Endothelial cell of umbilical vein (primary cell): ENCODE measurements around the gene VWA7. TPM values are rescaled to one million over a fixed set of nuclear protein-coding genes. Genes with fewer than 3 reads are reported as not detected.

Source experiments
- BruUV-seq: library from RNA; stranded (reverse); fragments of 400-500 nt; replicated peaks from 2 replicates; lab custom pipeline; 2021; lab: Mats Ljungman, UMichigan
- CTCF ChIA-PET: fragments of 300-600, 350-600 bp; sonication (Branson Sonifier 250); formaldehyde crosslinking; loops from one replicate; lab custom pipeline; 2021; ENCODE audit warnings: antibody characterized with exemption, inconsistent platforms; lab: Charles Lee
- POLR2A ChIA-PET: fragments of 300-600, 350-600 bp; sonication (Branson Sonifier 250); formaldehyde crosslinking; loops from one replicate; lab custom pipeline; 2021; ENCODE audit warnings: antibody characterized with exemption, inconsistent platforms; lab: Charles Lee
- DNase-seq: peaks from one replicate; pipeline ENCODE4 v3.0.0-alpha.2; 2011; ENCODE audit warnings: low read depth, low spot score
- FAIRE-seq: peaks from 2 replicates; lab custom pipeline; 2011; peaks lifted over from hg19 to GRCh38; lab: Jason Lieb, UNC
- H2AFZ ChIP-seq: 2 replicates; pipeline ENCODE4 v1.6.0; 2012; ENCODE audit warnings: low read depth, low read length, control low read depth, inconsistent platforms
- H3K27ac ChIP-seq: 2 replicates; pipeline ENCODE4 v1.5.1; 2011; ENCODE audit warnings: low read depth, mild to moderate bottlenecking, control low read depth, low read length, moderate library complexity; ENCODE audit not compliant: insufficient read depth
- H3K27me3 ChIP-seq, 2 experiments: 2 replicates each; pipeline versions ENCODE4 v1.6.0 to v1.6.1; 2011; ENCODE audit warnings: low read length in 2 of 2, mixed read lengths in 1 of 2; ENCODE audit not compliant: control insufficient read depth in 2 of 2, insufficient read depth in 2 of 2
- H3K36me3 ChIP-seq, 2 experiments: 2 replicates in 1 of 2; 3 replicates in 1 of 2; pipeline ENCODE4 v1.5.1; 2011; ENCODE audit warnings: low read length in 2 of 2, mild to moderate bottlenecking in 1 of 2, moderate library complexity in 1 of 2; ENCODE audit not compliant: control insufficient read depth in 2 of 2, insufficient read depth in 2 of 2; ENCODE audit errors: extremely low read depth in 1 of 2
- H3K4me1 ChIP-seq: 3 replicates; pipeline ENCODE4 v1.5.1; 2011; ENCODE audit warnings: mild to moderate bottlenecking, low read length; ENCODE audit not compliant: control insufficient read depth, insufficient read depth; ENCODE audit errors: extremely low read depth
- H3K4me2 ChIP-seq: 2 replicates; pipeline ENCODE4 v1.6.1; 2011; ENCODE audit warnings: low read length, control low read depth, mixed read lengths; ENCODE audit not compliant: insufficient read depth
- H3K4me3 ChIP-seq, 3 experiments: fragments of 200-600 bp in 1 of 3; sonication (generic), shearing (Covaris generic) in 1 of 3; replicated peaks in 1 of 3; 2 replicates each; pipeline ENCODE4 v1.5.1; 2011 to 2016; ENCODE audit warnings: control low read depth in 3 of 3, low read length in 3 of 3, mild to moderate bottlenecking in 2 of 3, inconsistent platforms in 1 of 3, low read depth in 1 of 3, moderate library complexity in 1 of 3; ENCODE audit not compliant: insufficient read depth in 1 of 3
- H3K79me2 ChIP-seq: 2 replicates; pipeline ENCODE4 v1.6.0; 2012; ENCODE audit warnings: low read length, inconsistent platforms; ENCODE audit not compliant: control insufficient read depth, insufficient read depth
- H3K9ac ChIP-seq: replicated peaks from 2 replicates; pipeline ENCODE3; 2011; ENCODE audit warnings: low read length, control low read depth; ENCODE audit not compliant: insufficient read depth; ENCODE audit errors: extremely low read depth
- H3K9me1 ChIP-seq: replicated peaks from 3 replicates; pipeline ENCODE4 v1.6.0; 2011; ENCODE audit warnings: mild to moderate bottlenecking, low read length; ENCODE audit not compliant: control insufficient read depth, insufficient read depth; ENCODE audit errors: extremely low read depth
- H3K9me3 ChIP-seq: replicated peaks from 2 replicates; pipeline ENCODE4 v1.5.1; 2012; ENCODE audit warnings: low read length, inconsistent platforms; ENCODE audit not compliant: control insufficient read depth, insufficient read depth
- H4K20me1 ChIP-seq: replicated peaks from 2 replicates; pipeline ENCODE3; 2011; ENCODE audit warnings: mild to moderate bottlenecking, low read length; ENCODE audit not compliant: control insufficient read depth, insufficient read depth; ENCODE audit errors: extremely low read depth
- EZH2 ChIP-seq: IDR thresholded peaks from 2 replicates; pipeline ENCODE4 v1.6.1; 2012; ENCODE audit warnings: borderline replicate concordance, low read depth, mild to moderate bottlenecking, moderate library complexity, low read length, inconsistent platforms; ENCODE audit not compliant: severe bottlenecking
- FOS ChIP-seq: IDR thresholded peaks from 2 replicates; pipeline ENCODE4 v1.6.1; 2011; ENCODE audit warnings: mild to moderate bottlenecking, low read length, moderate library complexity, borderline replicate concordance; ENCODE audit not compliant: insufficient read depth
- GATA2 ChIP-seq: IDR thresholded peaks from 2 replicates; pipeline ENCODE4 v1.7.0; 2011; ENCODE audit warnings: low read depth, mild to moderate bottlenecking, moderate library complexity, mixed read lengths, low read length; ENCODE audit not compliant: insufficient read length, insufficient read depth
- JUN ChIP-seq: IDR thresholded peaks from 2 replicates; pipeline ENCODE4 v1.6.1; 2011; ENCODE audit warnings: borderline replicate concordance, low read depth; ENCODE audit not compliant: insufficient read length, insufficient read depth
- MAX ChIP-seq: IDR thresholded peaks from 2 replicates; pipeline ENCODE4 v1.6.1; 2011; ENCODE audit not compliant: insufficient read depth, insufficient read length
- MYC ChIP-seq: IDR thresholded peaks from one replicate; pipeline ENCODE4 v1.6.1; 2011; ENCODE audit warnings: mild to moderate bottlenecking, low read depth, low read length
- POLR2A ChIP-seq: IDR thresholded peaks from 2 replicates; pipeline ENCODE4 v1.6.1; 2012; ENCODE audit warnings: low read depth, mild to moderate bottlenecking, control low read depth, low read length
- POLR2AphosphoS5 ChIP-seq: IDR thresholded peaks from 2 replicates; pipeline ENCODE4 v1.6.1; 2012; ENCODE audit warnings: low read depth, mild to moderate bottlenecking, control low read depth, low read length, moderate library complexity; ENCODE audit not compliant: insufficient read depth
- dilution Hi-C: fragments of 300-500 bp; cut with MboI; formaldehyde crosslinking; loops from one replicate; pipeline ENCODE4 v1.15.0; 2019; ENCODE audit warnings: low sequenced_read_pairs; ENCODE audit not compliant: extremely low pct_ligation_motif_present
- intact Hi-C: fragments of 100-400 bp; cut with micrococcal nuclease; formaldehyde crosslinking; loops from one replicate; pipeline ENCODE4 v1.10.0; 2022
- polyA plus RNA-seq, 4 experiments: library from polyadenylated mRNA; depleted of rRNA in 3 of 4; stranded (reverse) in 3 of 4; unstranded in 1 of 4; fragments of >200 nt; gene quantifications; 2 replicates each; pipeline versions ENCODE4 v1.2.1 to v1.2.3, GENCODE V29; 2011 to 2012; ENCODE audit warnings: missing spikeins in 1 of 4
- small RNA-seq: library from RNA; depleted of rRNA; stranded (forward); fragments of <200 nt; gene quantifications from one replicate; pipeline ENCODE3, GENCODE V24; 2012; ENCODE audit warnings: low replicate concordance, low read depth; ENCODE audit not compliant: insufficient read depth, insufficient read length
- total RNA-seq: library from RNA; stranded (reverse); gene quantifications from 2 replicates; pipeline ENCODE4 v1.2.3, GENCODE V29; 2021
- TF ChIP-seq, protein P1 (sequence below), 2 donors: IDR thresholded peaks; 1 replicate in 1 of 2; 2 replicates in 1 of 2; pipeline ENCODE4 v1.5.1; 2011; ENCODE audit warnings: low read length in 2 of 2, mild to moderate bottlenecking in 2 of 2, moderate library complexity in 2 of 2, control low read depth in 1 of 2, inconsistent platforms in 1 of 2, low read depth in 1 of 2; ENCODE audit not compliant: insufficient read depth in 1 of 2; ENCODE audit errors: extremely low read depth in 1 of 2

Gene VWA7
- total and polyA plus RNA-seq, 2 donors (not counting 3 experiments of a cell fraction or from before 2014, with no cell fraction given): 0.11 to 0.51 TPM

DNA sequence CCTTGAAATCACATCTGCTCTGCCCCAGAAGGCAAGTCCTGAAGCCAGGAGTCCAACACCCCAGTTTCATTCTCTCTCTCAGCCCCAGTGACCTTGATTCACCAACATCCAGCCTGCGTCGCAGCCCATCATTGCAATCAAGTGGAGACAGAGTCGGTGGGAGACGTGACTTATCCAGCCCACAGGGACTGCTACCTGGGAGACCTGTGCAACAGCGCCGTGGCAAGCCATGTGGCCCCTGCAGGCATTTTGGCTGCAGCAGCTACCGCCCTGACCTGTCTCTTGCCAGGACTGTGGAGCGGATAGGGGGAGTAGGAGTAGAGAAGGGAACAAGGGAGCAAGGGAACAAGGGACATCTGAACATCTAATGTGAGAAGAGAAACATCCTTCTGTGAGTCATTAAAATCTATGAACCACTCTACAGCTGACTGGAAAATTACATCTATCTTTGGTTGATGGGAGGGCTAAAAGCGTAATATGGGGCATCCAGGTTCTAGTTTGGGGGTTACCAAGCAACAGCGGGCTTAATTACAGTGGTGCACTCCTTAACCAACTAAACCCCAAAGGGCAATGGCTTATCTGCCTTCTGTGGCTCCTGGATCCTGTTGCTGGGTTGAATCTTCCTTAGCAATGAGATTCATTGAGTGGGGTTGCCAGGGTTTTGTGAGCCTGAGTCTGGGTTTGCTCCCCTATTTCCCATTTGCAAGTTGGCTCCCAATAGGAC, 59.5 kb downstream of the VWA7 start:
- no peak for FAIRE-seq
- H3K9ac ChIP-seq: no peak overlapping the region
- dilution Hi-C loops (no loop called here), intact Hi-C loops (no loop called here)
- no peaks in the 10 kb centered on the region for H3K4me1 ChIP-seq
- no peak overlapping the region for H3K4me2 ChIP-seq
- TF ChIP-seq POLR2A (no peak), JUN (no peak), POLR2AphosphoS5 (no peak), FOS (no peak), MAX (no peak), MYC (no peak), GATA2 (no peak), EZH2 (no peak)
- TF ChIP-seq, protein P1, sequence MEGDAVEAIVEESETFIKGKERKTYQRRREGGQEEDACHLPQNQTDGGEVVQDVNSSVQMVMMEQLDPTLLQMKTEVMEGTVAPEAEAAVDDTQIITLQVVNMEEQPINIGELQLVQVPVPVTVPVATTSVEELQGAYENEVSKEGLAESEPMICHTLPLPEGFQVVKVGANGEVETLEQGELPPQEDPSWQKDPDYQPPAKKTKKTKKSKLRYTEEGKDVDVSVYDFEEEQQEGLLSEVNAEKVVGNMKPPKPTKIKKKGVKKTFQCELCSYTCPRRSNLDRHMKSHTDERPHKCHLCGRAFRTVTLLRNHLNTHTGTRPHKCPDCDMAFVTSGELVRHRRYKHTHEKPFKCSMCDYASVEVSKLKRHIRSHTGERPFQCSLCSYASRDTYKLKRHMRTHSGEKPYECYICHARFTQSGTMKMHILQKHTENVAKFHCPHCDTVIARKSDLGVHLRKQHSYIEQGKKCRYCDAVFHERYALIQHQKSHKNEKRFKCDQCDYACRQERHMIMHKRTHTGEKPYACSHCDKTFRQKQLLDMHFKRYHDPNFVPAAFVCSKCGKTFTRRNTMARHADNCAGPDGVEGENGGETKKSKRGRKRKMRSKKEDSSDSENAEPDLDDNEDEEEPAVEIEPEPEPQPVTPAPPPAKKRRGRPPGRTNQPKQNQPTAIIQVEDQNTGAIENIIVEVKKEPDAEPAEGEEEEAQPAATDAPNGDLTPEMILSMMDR (IDR thresholded peaks at IDR 0.05; ENCODE audit: extremely low read depth in 1 of 2, insufficient read depth in 1 of 2, low read depth in 1 of 2, low read length in 2 of 2): no peak
- H3K36me3 ChIP-seq: no peaks in the 10 kb centered on the region
- no peak overlapping the region for H3K4me3 ChIP-seq
- peaks cover 0 to 2% of the 10 kb centered on the region in 2 experiments for H3K27me3 ChIP-seq
- CTCF ChIA-PET: no interaction called here
- no peaks in the 10 kb centered on the region for H3K79me2 ChIP-seq
- no peaks in the 10 kb centered on the region for H3K9me1 ChIP-seq
- BruUV-seq: no TSS peak
- no peak overlapping the region for H2AFZ ChIP-seq
- H4K20me1 ChIP-seq: no peaks in the 10 kb centered on the region
- no peak for DNase-seq
- no peaks in the 10 kb centered on the region for H3K9me3 ChIP-seq
- POLR2A ChIA-PET: no interaction called here
- no peak overlapping the region for H3K27ac ChIP-seq

Small RNAs within 50 kb of the gene (small RNA-seq; reads per million reads assigned to genes)
- not detected for gene MSH5-SAPCD1
- gene RF00019: not detected
- not detected for gene RNU6-850P
- not detected for gene SAPCD1

Other genes starting within 250 kb of the VWA7 start
Only the 30 nearest of the 43 such genes appear.
- gene AIF1, start 162.1 kb downstream of the VWA7 start, total RNA-seq: not detected in 2 replicates
- not detected in 2 replicates for gene AIF1, start 162.1 kb downstream of the VWA7 start, polyA plus RNA-seq
- 218 and 229 TPM in 2 replicates for gene PRRC2A, start 156.6 kb downstream of the VWA7 start, total RNA-seq
- gene PRRC2A, start 156.6 kb downstream of the VWA7 start, polyA plus RNA-seq: 88.4 and 114 TPM in 2 replicates
- 314 and 322 TPM in 2 replicates for gene BAG6, start 124.7 kb downstream of the VWA7 start, total RNA-seq
- 190 and 234 TPM in 2 replicates for gene BAG6, start 124.7 kb downstream of the VWA7 start, polyA plus RNA-seq
- gene APOM, start 121.4 kb downstream of the VWA7 start, total RNA-seq: 0.97 TPM in 1 of 2 replicates, not detected in the other
- gene APOM, start 121.4 kb downstream of the VWA7 start, polyA plus RNA-seq: 2.5 and 2.6 TPM in 2 replicates
- 12.8 and 15.0 TPM in 2 replicates for gene C6orf47, start 116.5 kb downstream of the VWA7 start, total RNA-seq
- 5.6 and 5.8 TPM in 2 replicates for gene C6orf47, start 116.5 kb downstream of the VWA7 start, polyA plus RNA-seq
- 11.7 and 12.6 TPM in 2 replicates for gene GPANK1, start 112.3 kb downstream of the VWA7 start, total RNA-seq
- 13.3 and 17.5 TPM in 2 replicates for gene GPANK1, start 112.3 kb downstream of the VWA7 start, polyA plus RNA-seq
- 206 and 214 TPM in 2 replicates for gene CSNK2B, start 111.2 kb downstream of the VWA7 start, total RNA-seq
- 159 and 160 TPM in 2 replicates for gene CSNK2B, start 111.2 kb downstream of the VWA7 start, polyA plus RNA-seq
- gene LY6G5B, start 107.4 kb downstream of the VWA7 start, total RNA-seq: 23.9 and 25.0 TPM in 2 replicates
- 13.7 and 15.4 TPM in 2 replicates for gene LY6G5B, start 107.4 kb downstream of the VWA7 start, polyA plus RNA-seq
- gene LY6G5C, start 96.3 kb downstream of the VWA7 start, total RNA-seq: 5.2 and 8.2 TPM in 2 replicates
- 11.4 and 11.8 TPM in 2 replicates for gene LY6G5C, start 96.3 kb downstream of the VWA7 start, polyA plus RNA-seq
- gene ABHD16A, start 74.0 kb downstream of the VWA7 start, total RNA-seq: 41.3 and 48.9 TPM in 2 replicates
- 60.1 and 60.3 TPM in 2 replicates for gene ABHD16A, start 74.0 kb downstream of the VWA7 start, polyA plus RNA-seq
- not detected in 2 replicates for gene LY6G6F, start 70.5 kb downstream of the VWA7 start, total RNA-seq
- not detected in 2 replicates for gene LY6G6F, start 70.5 kb downstream of the VWA7 start, polyA plus RNA-seq
- not detected in 2 replicates for gene LY6G6D, start 62.0 kb downstream of the VWA7 start, total RNA-seq
- not detected in 2 replicates for gene LY6G6D, start 62.0 kb downstream of the VWA7 start, polyA plus RNA-seq
- 0.35 TPM in 1 of 2 replicates, not detected in the other for gene LY6G6C, start 55.6 kb downstream of the VWA7 start, total RNA-seq
- gene LY6G6C, start 55.6 kb downstream of the VWA7 start, polyA plus RNA-seq: 0.33 and 0.41 TPM in 2 replicates
- gene MPIG6B, start 54.0 kb downstream of the VWA7 start, total RNA-seq: not detected in 2 replicates
- not detected in 2 replicates for gene MPIG6B, start 54.0 kb downstream of the VWA7 start, polyA plus RNA-seq
- 109 and 116 TPM in 2 replicates for gene DDAH2, start 48.0 kb downstream of the VWA7 start, total RNA-seq
- 168 and 176 TPM in 2 replicates for gene DDAH2, start 48.0 kb downstream of the VWA7 start, polyA plus RNA-seq
- 535 and 543 TPM in 2 replicates for gene CLIC1, start 40.8 kb downstream of the VWA7 start, total RNA-seq
- gene CLIC1, start 40.8 kb downstream of the VWA7 start, polyA plus RNA-seq: 569 and 578 TPM in 2 replicates
- 43.2 and 43.8 TPM in 2 replicates for gene MSH5, start 37.3 kb downstream of the VWA7 start, total RNA-seq
- 24.5 and 27.1 TPM in 2 replicates for gene MSH5, start 37.3 kb downstream of the VWA7 start, polyA plus RNA-seq
- 9.4 and 11.7 TPM in 2 replicates for gene SAPCD1, start 14.7 kb downstream of the VWA7 start, total RNA-seq
- 1.6 and 3.0 TPM in 2 replicates for gene SAPCD1, start 14.7 kb downstream of the VWA7 start, polyA plus RNA-seq
- 121 and 125 TPM in 2 replicates for gene VARS1, start 18.4 kb upstream of the VWA7 start, total RNA-seq
- gene VARS1, start 18.4 kb upstream of the VWA7 start, polyA plus RNA-seq: 36.5 and 37.4 TPM in 2 replicates
- 78.1 and 78.6 TPM in 2 replicates for gene LSM2, start 29.6 kb upstream of the VWA7 start, total RNA-seq
- 86.0 and 95.5 TPM in 2 replicates for gene LSM2, start 29.6 kb upstream of the VWA7 start, polyA plus RNA-seq
- gene HSPA1L, start 38.0 kb upstream of the VWA7 start, total RNA-seq: 0.74 and 0.77 TPM in 2 replicates
- 0.32 and 0.35 TPM in 2 replicates for gene HSPA1L, start 38.0 kb upstream of the VWA7 start, polyA plus RNA-seq
- gene HSPA1A, start 38.2 kb upstream of the VWA7 start, total RNA-seq: 55.6 and 58.3 TPM in 2 replicates
- 56.0 and 57.2 TPM in 2 replicates for gene HSPA1A, start 38.2 kb upstream of the VWA7 start, polyA plus RNA-seq
- gene HSPA1B, start 50.4 kb upstream of the VWA7 start, total RNA-seq: 49.3 and 54.0 TPM in 2 replicates
- 27.1 and 31.7 TPM in 2 replicates for gene HSPA1B, start 50.4 kb upstream of the VWA7 start, polyA plus RNA-seq
- gene NEU1, start 85.5 kb upstream of the VWA7 start, total RNA-seq: 61.3 and 62.8 TPM in 2 replicates
- 111 and 115 TPM in 2 replicates for gene NEU1, start 85.5 kb upstream of the VWA7 start, polyA plus RNA-seq
- 0.12 and 0.84 TPM in 2 replicates for gene SLC44A4, start 101.7 kb upstream of the VWA7 start, total RNA-seq
- 0.75 and 1.1 TPM in 2 replicates for gene SLC44A4, start 101.7 kb upstream of the VWA7 start, polyA plus RNA-seq
- gene EHMT2, start 120.4 kb upstream of the VWA7 start, total RNA-seq: 53.7 and 54.3 TPM in 2 replicates
- 53.3 and 56.4 TPM in 2 replicates for gene EHMT2, start 120.4 kb upstream of the VWA7 start, polyA plus RNA-seq
- gene ZBTB12, start 124.8 kb upstream of the VWA7 start, total RNA-seq: 3.5 and 4.9 TPM in 2 replicates
- 2.8 and 2.9 TPM in 2 replicates for gene ZBTB12, start 124.8 kb upstream of the VWA7 start, polyA plus RNA-seq
- 0.60 TPM in 1 of 2 replicates, not detected in the other for gene C2, start 150.4 kb upstream of the VWA7 start, total RNA-seq
- not detected in 2 replicates for gene C2, start 150.4 kb upstream of the VWA7 start, polyA plus RNA-seq
- gene CFB, start 168.8 kb upstream of the VWA7 start, total RNA-seq: 0.51 and 1.5 TPM in 2 replicates
- gene CFB, start 168.8 kb upstream of the VWA7 start, polyA plus RNA-seq: 0.87 and 1.0 TPM in 2 replicates
- 68.5 and 71.3 TPM in 2 replicates for gene NELFE, start 181.6 kb upstream of the VWA7 start, total RNA-seq
- 50.5 and 55.8 TPM in 2 replicates for gene NELFE, start 181.6 kb upstream of the VWA7 start, polyA plus RNA-seq